WTC11 (cell line): Measurements from ENCODE around the gene CAMK2B.

Experiments
- TF ChIP-seq, protein P1 (sequence below): sonication (generic); formaldehyde crosslinking; IDR thresholded peaks from 2 replicates; pipeline ENCODE4 v1.8.1; 2023; ENCODE audit warnings: mild to moderate bottlenecking, missing genetic modification reagents, moderate library complexity
- TF ChIP-seq, protein P2 (sequence below): fragments of 200-600 bp; IDR thresholded peaks from 2 replicates; pipeline ENCODE4 v1.8.0; 2022; ENCODE audit warnings: antibody characterized with exemption

DNA sequence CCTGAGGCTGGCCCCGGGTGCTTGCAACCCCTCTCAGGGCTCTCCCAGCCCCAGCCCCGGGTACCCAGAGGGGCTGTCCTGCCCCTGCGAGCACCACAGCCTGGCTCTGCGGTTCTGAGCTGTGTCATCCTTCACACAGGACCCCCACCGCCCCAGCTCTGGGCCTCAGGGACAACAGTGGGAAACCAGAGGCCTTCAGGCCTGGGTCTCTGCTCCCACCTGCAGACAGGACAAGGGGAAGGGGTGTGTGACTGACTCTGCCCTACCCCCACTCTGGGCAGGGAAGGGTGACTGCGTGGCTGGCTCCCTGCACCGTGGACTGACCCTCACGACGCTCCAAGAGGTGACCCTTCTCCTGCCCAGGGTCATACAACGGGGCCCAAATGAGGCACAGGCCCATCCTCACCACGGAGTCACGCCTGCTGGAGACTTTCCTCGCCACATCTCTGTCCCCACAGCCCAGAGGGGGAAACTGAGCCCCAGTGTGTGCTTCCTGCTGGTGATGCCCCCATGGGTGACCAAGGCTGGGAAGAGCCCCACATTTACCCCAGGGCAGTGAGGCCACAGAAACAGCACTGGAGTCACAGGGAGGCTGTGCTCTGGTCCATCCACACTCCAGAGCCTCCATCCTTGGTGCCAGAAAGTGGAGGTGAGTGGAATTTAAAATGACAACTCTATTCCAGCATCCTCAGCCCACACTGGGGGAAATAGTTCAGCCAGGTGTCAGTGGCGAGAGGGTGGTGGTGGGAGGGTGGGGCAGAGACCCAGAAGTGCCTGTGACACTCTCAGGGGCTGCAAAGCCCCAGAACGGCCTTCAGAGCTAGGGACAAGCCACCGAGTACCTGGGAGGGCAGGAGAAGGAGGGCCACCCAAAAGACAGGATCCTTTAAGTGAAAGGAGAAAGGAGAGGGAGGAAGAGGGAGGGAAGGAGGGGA lies 13.6 kb downstream of the CAMK2B start:
- TF ChIP-seq, protein P1, sequence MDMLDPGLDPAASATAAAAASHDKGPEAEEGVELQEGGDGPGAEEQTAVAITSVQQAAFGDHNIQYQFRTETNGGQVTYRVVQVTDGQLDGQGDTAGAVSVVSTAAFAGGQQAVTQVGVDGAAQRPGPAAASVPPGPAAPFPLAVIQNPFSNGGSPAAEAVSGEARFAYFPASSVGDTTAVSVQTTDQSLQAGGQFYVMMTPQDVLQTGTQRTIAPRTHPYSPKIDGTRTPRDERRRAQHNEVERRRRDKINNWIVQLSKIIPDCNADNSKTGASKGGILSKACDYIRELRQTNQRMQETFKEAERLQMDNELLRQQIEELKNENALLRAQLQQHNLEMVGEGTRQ (CRISPR knock-in tag) = no peak
- TF ChIP-seq, protein P2, sequence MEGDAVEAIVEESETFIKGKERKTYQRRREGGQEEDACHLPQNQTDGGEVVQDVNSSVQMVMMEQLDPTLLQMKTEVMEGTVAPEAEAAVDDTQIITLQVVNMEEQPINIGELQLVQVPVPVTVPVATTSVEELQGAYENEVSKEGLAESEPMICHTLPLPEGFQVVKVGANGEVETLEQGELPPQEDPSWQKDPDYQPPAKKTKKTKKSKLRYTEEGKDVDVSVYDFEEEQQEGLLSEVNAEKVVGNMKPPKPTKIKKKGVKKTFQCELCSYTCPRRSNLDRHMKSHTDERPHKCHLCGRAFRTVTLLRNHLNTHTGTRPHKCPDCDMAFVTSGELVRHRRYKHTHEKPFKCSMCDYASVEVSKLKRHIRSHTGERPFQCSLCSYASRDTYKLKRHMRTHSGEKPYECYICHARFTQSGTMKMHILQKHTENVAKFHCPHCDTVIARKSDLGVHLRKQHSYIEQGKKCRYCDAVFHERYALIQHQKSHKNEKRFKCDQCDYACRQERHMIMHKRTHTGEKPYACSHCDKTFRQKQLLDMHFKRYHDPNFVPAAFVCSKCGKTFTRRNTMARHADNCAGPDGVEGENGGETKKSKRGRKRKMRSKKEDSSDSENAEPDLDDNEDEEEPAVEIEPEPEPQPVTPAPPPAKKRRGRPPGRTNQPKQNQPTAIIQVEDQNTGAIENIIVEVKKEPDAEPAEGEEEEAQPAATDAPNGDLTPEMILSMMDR = no peak
